ENCODE data around the gene OR11A1. TPM values are rescaled to one million over a fixed set of nuclear protein-coding genes. Genes with fewer than 3 reads are reported as not detected.

The OR11A1 gene
- total RNA-seq = not detected
- polyA plus RNA-seq = not detected

DNA sequence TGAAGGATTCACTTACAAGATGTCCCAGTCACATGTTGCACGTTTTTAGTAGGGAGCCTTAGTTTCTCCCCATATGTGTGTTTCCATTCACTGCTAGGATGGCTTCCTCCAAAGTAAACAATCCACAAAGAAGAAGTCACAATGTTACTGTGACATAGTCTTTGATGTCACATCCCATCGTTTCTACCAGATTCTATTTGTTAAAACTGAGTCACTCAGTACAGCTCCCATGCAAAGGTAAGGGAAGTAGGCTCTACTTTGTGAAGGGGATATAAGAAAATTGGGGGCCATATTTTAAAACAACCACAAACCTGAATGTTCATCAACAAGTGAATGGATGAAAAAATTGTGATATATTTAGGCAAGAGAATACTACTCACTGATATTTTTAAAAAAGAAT, at the start of gene OR11A1, which contains the start of gene OR2H1:
OR11A1 (minus strand) TSS at position 101 of the 400 bp plus-strand sequence. CDS start 29,430 bp downstream, outside the sequence.
OR2H1 (plus strand) TSS at position 185 of the 400 bp plus-strand sequence. CDS start 4,615 bp downstream, outside the sequence.
- no peak for DNase-seq (ENCODE audit: low spot score)
- no peak within 1 kb of the TSS for H3K27ac ChIP-seq (ENCODE audit: low read depth in 1 of 2, low read length in 2 of 2)
- H3K9me3 ChIP-seq (ENCODE audit: control insufficient read depth in 4 of 4, low read length in 3 of 4) = no peaks in the 10 kb centered on the region
- peaks cover 0 to 3% (median 0%) of the 10 kb centered on the region in 4 donors for H3K27me3 ChIP-seq (ENCODE audit: control insufficient read depth in 4 of 4, insufficient read depth in 4 of 4, low read length in 3 of 4)
- 57% methylated on average over 2 of the region's 2 CpGs for WGBS
- TF ChIP-seq FOXA2 (IDR thresholded peaks at IDR 0.05) (no peak), NR2F2 (IDR thresholded peaks at IDR 0.05) (no peak), ATF3 (IDR thresholded peaks at IDR 0.05) (no peak), RAD21 (IDR thresholded peaks at IDR 0.05) (no peak), HNF4A (conservative IDR thresholded peaks at IDR 0.05) (no peak), FOXA1 (IDR thresholded peaks at IDR 0.05) (no peak), RXRA (IDR thresholded peaks at IDR 0.05) (no peak), TAF1 (conservative IDR thresholded peaks at IDR 0.05) (no peak), JUND (IDR thresholded peaks at IDR 0.05) (no peak), HNF4G (IDR thresholded peaks at IDR 0.05) (no peak), SP1 (IDR thresholded peaks at IDR 0.05) (no peak), YY1 (IDR thresholded peaks at IDR 0.05) (no peak), GABPA (IDR thresholded peaks at IDR 0.05 in 1 of 2, conservative IDR thresholded peaks at IDR 0.05 in 1 of 2) (no peak), EGR1 (IDR thresholded peaks at IDR 0.05; ENCODE audit: low read depth in 2 of 2) (no peak)
- TF ChIP-seq, protein P1, sequence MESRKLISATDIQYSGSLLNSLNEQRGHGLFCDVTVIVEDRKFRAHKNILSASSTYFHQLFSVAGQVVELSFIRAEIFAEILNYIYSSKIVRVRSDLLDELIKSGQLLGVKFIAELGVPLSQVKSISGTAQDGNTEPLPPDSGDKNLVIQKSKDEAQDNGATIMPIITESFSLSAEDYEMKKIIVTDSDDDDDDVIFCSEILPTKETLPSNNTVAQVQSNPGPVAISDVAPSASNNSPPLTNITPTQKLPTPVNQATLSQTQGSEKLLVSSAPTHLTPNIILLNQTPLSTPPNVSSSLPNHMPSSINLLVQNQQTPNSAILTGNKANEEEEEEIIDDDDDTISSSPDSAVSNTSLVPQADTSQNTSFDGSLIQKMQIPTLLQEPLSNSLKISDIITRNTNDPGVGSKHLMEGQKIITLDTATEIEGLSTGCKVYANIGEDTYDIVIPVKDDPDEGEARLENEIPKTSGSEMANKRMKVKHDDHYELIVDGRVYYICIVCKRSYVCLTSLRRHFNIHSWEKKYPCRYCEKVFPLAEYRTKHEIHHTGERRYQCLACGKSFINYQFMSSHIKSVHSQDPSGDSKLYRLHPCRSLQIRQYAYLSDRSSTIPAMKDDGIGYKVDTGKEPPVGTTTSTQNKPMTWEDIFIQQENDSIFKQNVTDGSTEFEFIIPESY (IDR thresholded peaks at IDR 0.05) = no peak
- TF ChIP-seq, protein P2, sequence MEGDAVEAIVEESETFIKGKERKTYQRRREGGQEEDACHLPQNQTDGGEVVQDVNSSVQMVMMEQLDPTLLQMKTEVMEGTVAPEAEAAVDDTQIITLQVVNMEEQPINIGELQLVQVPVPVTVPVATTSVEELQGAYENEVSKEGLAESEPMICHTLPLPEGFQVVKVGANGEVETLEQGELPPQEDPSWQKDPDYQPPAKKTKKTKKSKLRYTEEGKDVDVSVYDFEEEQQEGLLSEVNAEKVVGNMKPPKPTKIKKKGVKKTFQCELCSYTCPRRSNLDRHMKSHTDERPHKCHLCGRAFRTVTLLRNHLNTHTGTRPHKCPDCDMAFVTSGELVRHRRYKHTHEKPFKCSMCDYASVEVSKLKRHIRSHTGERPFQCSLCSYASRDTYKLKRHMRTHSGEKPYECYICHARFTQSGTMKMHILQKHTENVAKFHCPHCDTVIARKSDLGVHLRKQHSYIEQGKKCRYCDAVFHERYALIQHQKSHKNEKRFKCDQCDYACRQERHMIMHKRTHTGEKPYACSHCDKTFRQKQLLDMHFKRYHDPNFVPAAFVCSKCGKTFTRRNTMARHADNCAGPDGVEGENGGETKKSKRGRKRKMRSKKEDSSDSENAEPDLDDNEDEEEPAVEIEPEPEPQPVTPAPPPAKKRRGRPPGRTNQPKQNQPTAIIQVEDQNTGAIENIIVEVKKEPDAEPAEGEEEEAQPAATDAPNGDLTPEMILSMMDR (IDR thresholded peaks at IDR 0.05; ENCODE audit: low read depth, low read length, missing input control) = no peak
- TF ChIP-seq, protein P3, sequence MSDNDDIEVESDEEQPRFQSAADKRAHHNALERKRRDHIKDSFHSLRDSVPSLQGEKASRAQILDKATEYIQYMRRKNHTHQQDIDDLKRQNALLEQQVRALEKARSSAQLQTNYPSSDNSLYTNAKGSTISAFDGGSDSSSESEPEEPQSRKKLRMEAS (IDR thresholded peaks at IDR 0.05) = no peak
- TF ChIP-seq, protein P4, sequence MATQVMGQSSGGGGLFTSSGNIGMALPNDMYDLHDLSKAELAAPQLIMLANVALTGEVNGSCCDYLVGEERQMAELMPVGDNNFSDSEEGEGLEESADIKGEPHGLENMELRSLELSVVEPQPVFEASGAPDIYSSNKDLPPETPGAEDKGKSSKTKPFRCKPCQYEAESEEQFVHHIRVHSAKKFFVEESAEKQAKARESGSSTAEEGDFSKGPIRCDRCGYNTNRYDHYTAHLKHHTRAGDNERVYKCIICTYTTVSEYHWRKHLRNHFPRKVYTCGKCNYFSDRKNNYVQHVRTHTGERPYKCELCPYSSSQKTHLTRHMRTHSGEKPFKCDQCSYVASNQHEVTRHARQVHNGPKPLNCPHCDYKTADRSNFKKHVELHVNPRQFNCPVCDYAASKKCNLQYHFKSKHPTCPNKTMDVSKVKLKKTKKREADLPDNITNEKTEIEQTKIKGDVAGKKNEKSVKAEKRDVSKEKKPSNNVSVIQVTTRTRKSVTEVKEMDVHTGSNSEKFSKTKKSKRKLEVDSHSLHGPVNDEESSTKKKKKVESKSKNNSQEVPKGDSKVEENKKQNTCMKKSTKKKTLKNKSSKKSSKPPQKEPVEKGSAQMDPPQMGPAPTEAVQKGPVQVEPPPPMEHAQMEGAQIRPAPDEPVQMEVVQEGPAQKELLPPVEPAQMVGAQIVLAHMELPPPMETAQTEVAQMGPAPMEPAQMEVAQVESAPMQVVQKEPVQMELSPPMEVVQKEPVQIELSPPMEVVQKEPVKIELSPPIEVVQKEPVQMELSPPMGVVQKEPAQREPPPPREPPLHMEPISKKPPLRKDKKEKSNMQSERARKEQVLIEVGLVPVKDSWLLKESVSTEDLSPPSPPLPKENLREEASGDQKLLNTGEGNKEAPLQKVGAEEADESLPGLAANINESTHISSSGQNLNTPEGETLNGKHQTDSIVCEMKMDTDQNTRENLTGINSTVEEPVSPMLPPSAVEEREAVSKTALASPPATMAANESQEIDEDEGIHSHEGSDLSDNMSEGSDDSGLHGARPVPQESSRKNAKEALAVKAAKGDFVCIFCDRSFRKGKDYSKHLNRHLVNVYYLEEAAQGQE (IDR thresholded peaks at IDR 0.05) = no peak
- H3K36me3 ChIP-seq (ENCODE audit: control insufficient read depth in 4 of 4, insufficient read depth in 3 of 4, low read depth in 1 of 4, low read length in 3 of 4) = no peaks in the 10 kb centered on the region
- no peak within 1 kb of the TSS for H3K4me3 ChIP-seq (ENCODE audit: low read depth in 1 of 3, low read length in 3 of 3)
- no peak within 1 kb of the TSS for H3K9ac ChIP-seq (ENCODE audit: low read depth in 1 of 2, low read length in 2 of 2)
- H3K4me1 ChIP-seq (ENCODE audit: control insufficient read depth in 4 of 4, insufficient read depth in 4 of 4, low read length in 3 of 4) = no peaks in the 10 kb centered on the region

Measured in liver (tissue), 9 donors.